GM13976 (cell line): ENCODE measurements around the gene TBC1D17.
"Not testable (repeated sequence)": the region's sequence is repeated elsewhere in the genome, so short reads cannot be mapped to it uniquely, and the experiment has no call there.

Experiments
- DNase-seq: peaks from one replicate; pipeline ENCODE4 v3.0.0; 2012; ENCODE audit warnings: low spot score
- CTCF ChIP-seq: IDR thresholded peaks from 2 replicates; pipeline ENCODE4 v1.5.1; 2012; ENCODE audit warnings: borderline replicate concordance, mild to moderate bottlenecking; ENCODE audit not compliant: insufficient read depth; ENCODE audit errors: extremely low read depth, missing control alignments, control extremely low read depth
- in situ Hi-C: fragments of 300-500 bp; cut with MboI; formaldehyde crosslinking; loops from one replicate; pipeline ENCODE4 v1.12.0; 2022; ENCODE audit warnings: low sequenced_read_pairs, mixed read lengths, inconsistent platforms; ENCODE audit not compliant: unreplicated experiment

TBC1D17 gene

GRCh38 chr19:49918089-49918488 lies 40.6 kb downstream of the TBC1D17 start:
- DNase-seq: no peak
- in situ Hi-C loops: no loop called here
- TF ChIP-seq CTCF: no peak

GRCh38 chr19:49920624-49921363 lies 43.3 kb downstream of the TBC1D17 start:
- DNase-seq: peak; percentile 57
- in situ Hi-C loops: no loop called here
- TF ChIP-seq CTCF: no peak

- no peak for DNase-seq
- in situ Hi-C loops: no loop called here
- TF ChIP-seq CTCF: no peak
Observed at GRCh38 chr19:49921871-49922795, 44.6 kb downstream of the TBC1D17 start.

GRCh38 chr19:49923055-49924003 lies 45.8 kb downstream of the TBC1D17 start:
- no peak for DNase-seq
- in situ Hi-C loops: no loop called here
- no peak for TF ChIP-seq CTCF

GRCh38 chr19:49924004-49924880 lies 46.7 kb downstream of the TBC1D17 start:
- no peak for DNase-seq
- no peak for TF ChIP-seq CTCF
- in situ Hi-C loops: no loop called here

- not testable (repeated sequence) for DNase-seq
- in situ Hi-C loops: loop anchor here (25.0 kb wide), 1 partner anchor 212 kb away; no protein-coding TSS in a partner anchor
Observed at GRCh38 chr19:49924881-49925210, 47.3 kb downstream of the TBC1D17 start.
